H9 (cell line): Measurements from ENCODE around the gene ZNF20. TPM values are rescaled to one million over a fixed set of nuclear protein-coding genes. Genes with fewer than 3 reads are reported as not detected.

Experiments used
- DNase-seq: peaks from one replicate; pipeline ENCODE4 v3.0.0-alpha.2; 2017
- H2AFZ ChIP-seq: one replicate; pipeline ENCODE4 v1.6.1; 2013; ENCODE audit warnings: mild to moderate bottlenecking, low read length, control low read depth, moderate library complexity
- H2AK5ac ChIP-seq: 2 replicates; pipeline ENCODE4 v1.6.1; 2013; ENCODE audit warnings: low read length, control low read depth, mixed read lengths; ENCODE audit not compliant: insufficient read length
- H2BK120ac ChIP-seq: one replicate; pipeline ENCODE4 v1.6.1; 2013; ENCODE audit warnings: low read depth, mild to moderate bottlenecking, low read length, control low read depth, inconsistent platforms; ENCODE audit not compliant: poor library complexity, severe bottlenecking
- H2BK12ac ChIP-seq: 2 replicates; pipeline ENCODE4 v1.6.1; 2013; ENCODE audit warnings: low read length, control low read depth, mixed read lengths, low read depth; ENCODE audit not compliant: insufficient read length
- H2BK15ac ChIP-seq: 2 replicates; pipeline ENCODE4 v1.6.1; 2013; ENCODE audit warnings: low read depth, low read length, control low read depth
- H2BK20ac ChIP-seq: one replicate; pipeline ENCODE4 v1.6.1; 2013; ENCODE audit warnings: low read depth, mild to moderate bottlenecking, low read length, control low read depth, inconsistent platforms; ENCODE audit not compliant: poor library complexity, severe bottlenecking
- H2BK5ac ChIP-seq: 2 replicates; pipeline ENCODE4 v1.6.1; 2013; ENCODE audit warnings: low read length, control low read depth, mixed read lengths; ENCODE audit not compliant: insufficient read length
- H3K14ac ChIP-seq: 2 replicates; pipeline ENCODE4 v1.6.1; 2013; ENCODE audit warnings: low read length, control low read depth; ENCODE audit not compliant: insufficient read depth
- H3K18ac ChIP-seq: 2 replicates; pipeline ENCODE4 v1.6.1; 2013; ENCODE audit warnings: low read depth, mild to moderate bottlenecking, mixed read lengths, low read length, control low read depth; ENCODE audit not compliant: insufficient read length
- H3K23ac ChIP-seq: 2 replicates; pipeline ENCODE4 v1.6.1; 2013; ENCODE audit warnings: low read length, control low read depth, mixed read lengths, low read depth; ENCODE audit not compliant: insufficient read length
- H3K23me2 ChIP-seq: 2 replicates; pipeline ENCODE4 v1.6.1; 2013; ENCODE audit warnings: low read depth, mild to moderate bottlenecking, mixed read lengths, low read length, control low read depth; ENCODE audit not compliant: insufficient read length, poor library complexity, severe bottlenecking
- H3K27ac ChIP-seq: 2 replicates; pipeline ENCODE4 v1.5.1; 2013; ENCODE audit warnings: low read length, control low read depth, mixed read lengths, low read depth; ENCODE audit not compliant: insufficient read length
- H3K27me3 ChIP-seq: 2 replicates; pipeline ENCODE4 v1.6.1; 2013; ENCODE audit warnings: low read length, control low read depth, inconsistent platforms; ENCODE audit not compliant: insufficient read depth
- H3K4ac ChIP-seq: 2 replicates; pipeline ENCODE4 v1.6.1; 2013; ENCODE audit warnings: low read depth, mild to moderate bottlenecking, control low read depth, inconsistent platforms, low read length, moderate library complexity
- H3K4me1 ChIP-seq: 2 replicates; pipeline ENCODE4 v1.6.1; 2013; ENCODE audit warnings: low read length, control low read depth, inconsistent platforms; ENCODE audit not compliant: insufficient read depth
- H3K4me2 ChIP-seq: 2 replicates; pipeline ENCODE4 v1.6.1; 2013; ENCODE audit warnings: low read length, control low read depth, mixed read lengths; ENCODE audit not compliant: insufficient read length, insufficient read depth
- H3K56ac ChIP-seq: 2 replicates; pipeline ENCODE4 v1.6.1; 2013; ENCODE audit warnings: low read depth, mild to moderate bottlenecking, mixed read lengths, low read length, control low read depth; ENCODE audit not compliant: insufficient read length
- H3K79me1 ChIP-seq: 2 replicates; pipeline ENCODE4 v1.6.1; 2013; ENCODE audit warnings: low read depth, mild to moderate bottlenecking, moderate library complexity, low read length, control low read depth, inconsistent platforms; ENCODE audit not compliant: insufficient read depth, poor library complexity, severe bottlenecking
- H3K79me2 ChIP-seq: 2 replicates; pipeline ENCODE4 v1.6.1; 2013; ENCODE audit warnings: low read length, control low read depth, inconsistent platforms; ENCODE audit not compliant: insufficient read depth
- H3K9ac ChIP-seq: 2 replicates; pipeline ENCODE4 v1.6.1; 2013; ENCODE audit warnings: low read length, control low read depth, mixed read lengths; ENCODE audit not compliant: insufficient read length; ENCODE audit errors: extremely low read depth
- H3K9me3 ChIP-seq: one replicate; pipeline ENCODE4 v1.6.1; 2013; ENCODE audit warnings: low read depth, low read length, inconsistent platforms; ENCODE audit not compliant: control insufficient read depth
- H3T11ph ChIP-seq: one replicate; pipeline ENCODE4 v1.6.1; 2013; ENCODE audit warnings: mild to moderate bottlenecking, low read length, control low read depth, inconsistent platforms
- H4K20me1 ChIP-seq: one replicate; pipeline ENCODE4 v1.6.1; 2013; ENCODE audit not compliant: control insufficient read depth, insufficient read length, insufficient read depth
- H4K5ac ChIP-seq: 2 replicates; pipeline ENCODE4 v1.6.1; 2013; ENCODE audit warnings: low read depth, mild to moderate bottlenecking, mixed read lengths, low read length, control low read depth; ENCODE audit not compliant: insufficient read length
- H4K8ac ChIP-seq: replicated peaks from 2 replicates; pipeline ENCODE4 v1.6.1; 2013; ENCODE audit warnings: low read length, control low read depth, mixed read lengths, low read depth; ENCODE audit not compliant: insufficient read length
- H4K91ac ChIP-seq: 2 replicates; pipeline ENCODE4 v1.6.1; 2013; ENCODE audit warnings: low read depth, mild to moderate bottlenecking, moderate library complexity, mixed read lengths, low read length, control low read depth; ENCODE audit not compliant: insufficient read length
- H3K27ac Mint-ChIP-seq, 3 experiments: 2 replicates in 2 of 3; 3 replicates in 1 of 3; pipeline ENCODE4 v1.8.0; 2020 to 2021; ENCODE audit warnings: mixed read lengths in 3 of 3, mild to moderate bottlenecking in 1 of 3, moderate library complexity in 1 of 3
- H3K27me3 Mint-ChIP-seq: 2 replicates; pipeline ENCODE4 v1.8.0; 2021; ENCODE audit warnings: low read depth, mild to moderate bottlenecking, moderate library complexity, mixed read lengths
- H3K36me3 Mint-ChIP-seq, 3 experiments: 2 replicates in 2 of 3; 3 replicates in 1 of 3; pipeline ENCODE4 v1.8.0; 2020 to 2021; ENCODE audit warnings: low read depth in 3 of 3, mixed read lengths in 3 of 3; ENCODE audit not compliant: insufficient read depth in 1 of 3
- H3K4me1 Mint-ChIP-seq, 2 experiments: 2 replicates each; pipeline ENCODE4 v1.8.0; 2020; ENCODE audit warnings: mixed read lengths in 2 of 2
- H3K4me3 Mint-ChIP-seq, 2 experiments: 2 replicates in 1 of 2; 3 replicates in 1 of 2; pipeline ENCODE4 v1.8.0; 2020 to 2021; ENCODE audit warnings: mild to moderate bottlenecking in 2 of 2, mixed read lengths in 2 of 2, moderate library complexity in 1 of 2
- H3K9me3 Mint-ChIP-seq, 2 experiments: 2 replicates in 1 of 2; 3 replicates in 1 of 2; pipeline ENCODE4 v1.8.0; 2020; ENCODE audit warnings: mild to moderate bottlenecking in 2 of 2, mixed read lengths in 2 of 2, moderate library complexity in 1 of 2
- WGBS: extraction: QIAGEN DNeasy Blood & Tissue Kit; methylation state at CpG from one replicate; pipeline ENCODE4 v1.1.7; 2013; ENCODE audit warnings: missing lambda C conversion rate, low lambda C conversion rate, mixed read lengths; ENCODE audit not compliant: insufficient read length; ENCODE audit errors: extremely low coverage; 5-methylcytosine and 5-hydroxymethylcytosine counted together
- total RNA-seq: library from RNA; stranded (reverse); gene quantifications from 2 replicates; pipeline ENCODE4 v1.2.1, GENCODE V29; 2021
- TF ChIP-seq, protein P1 (sequence below): fragments of 200-600 bp; sonication (generic); conservative IDR thresholded peaks from 3 replicates; pipeline ENCODE4 v1.8.0; 2021; ENCODE audit warnings: antibody characterized with exemption, mild to moderate bottlenecking

Gene ZNF20
- total RNA-seq, 1 experiment from 2014 or later = 5.6 TPM

DNA sequence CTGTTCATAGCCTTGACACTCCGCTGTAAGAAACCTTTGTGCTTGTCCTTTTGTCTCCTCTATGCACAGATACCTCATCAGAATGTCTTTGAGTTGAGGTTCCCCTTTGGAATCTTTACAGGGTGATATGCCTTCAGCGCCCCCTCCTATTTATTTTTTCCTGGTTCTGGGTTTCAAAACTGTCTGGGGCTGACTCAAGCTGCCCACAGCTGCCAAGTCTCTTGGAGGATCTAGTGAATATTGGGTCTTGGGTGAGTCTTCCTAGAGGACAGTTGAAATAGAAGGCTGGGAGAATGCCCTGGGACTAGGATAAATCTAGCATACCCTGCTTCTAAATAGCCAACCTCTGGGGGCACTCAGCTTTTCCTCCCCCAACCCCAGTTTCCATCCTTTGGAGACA lies 23.7 kb upstream of the ZNF20 start:
- Histone ChIP-seq H3K79me2 (no peaks in the 10 kb centered on the region; the same call in 1 of the 2 replicates), H3K23me2 (peaks cover 6% of the 10 kb centered on the region), H3K27ac (no peak overlapping the region), H3K23ac (no peak overlapping the region), H3K4me2 (peak overlapping the region; percentile 94), H3T11ph (no peak overlapping the region), H2BK15ac (no peak overlapping the region), H4K20me1 (no peaks in the 10 kb centered on the region), H3K4ac (no peak overlapping the region), H2BK20ac (no peak overlapping the region), H2BK120ac (no peak overlapping the region), H3K14ac (no peak overlapping the region), H3K79me1 (peaks cover 3% of the 10 kb centered on the region), H2BK12ac (no peak overlapping the region), H4K8ac (no peak overlapping the region), H3K9ac (peak overlapping the region; percentile 94), H2AFZ (no peak overlapping the region), H3K18ac (no peak overlapping the region), H3K27me3 (no peaks in the 10 kb centered on the region), H2BK5ac (no peak overlapping the region), H4K5ac (no peak overlapping the region), H3K9me3 (no peaks in the 10 kb centered on the region), H2AK5ac (no peak overlapping the region), H3K4me1 (no peaks in the 10 kb centered on the region), H4K91ac (no peak overlapping the region), H3K56ac (no peak overlapping the region)
- Mint-ChIP-seq H3K4me1 (peaks cover 7 to 9% of the 10 kb centered on the region in 2 experiments), H3K36me3 (peaks cover 6 to 13% (median 7%) of the 10 kb centered on the region in 3 experiments; a peak in 6 of 7 replicates), H3K27me3 (no peaks in the 10 kb centered on the region; the same call in 1 of the 2 replicates), H3K4me3 (peak overlapping the region; percentile 85 to 97), H3K27ac (peak overlapping the region; percentile 79 to 96 (median 92)), H3K9me3 (peaks cover 0 to 4% of the 10 kb centered on the region in 2 experiments; a peak in 2 of 5 replicates)
- TF ChIP-seq, protein P1, sequence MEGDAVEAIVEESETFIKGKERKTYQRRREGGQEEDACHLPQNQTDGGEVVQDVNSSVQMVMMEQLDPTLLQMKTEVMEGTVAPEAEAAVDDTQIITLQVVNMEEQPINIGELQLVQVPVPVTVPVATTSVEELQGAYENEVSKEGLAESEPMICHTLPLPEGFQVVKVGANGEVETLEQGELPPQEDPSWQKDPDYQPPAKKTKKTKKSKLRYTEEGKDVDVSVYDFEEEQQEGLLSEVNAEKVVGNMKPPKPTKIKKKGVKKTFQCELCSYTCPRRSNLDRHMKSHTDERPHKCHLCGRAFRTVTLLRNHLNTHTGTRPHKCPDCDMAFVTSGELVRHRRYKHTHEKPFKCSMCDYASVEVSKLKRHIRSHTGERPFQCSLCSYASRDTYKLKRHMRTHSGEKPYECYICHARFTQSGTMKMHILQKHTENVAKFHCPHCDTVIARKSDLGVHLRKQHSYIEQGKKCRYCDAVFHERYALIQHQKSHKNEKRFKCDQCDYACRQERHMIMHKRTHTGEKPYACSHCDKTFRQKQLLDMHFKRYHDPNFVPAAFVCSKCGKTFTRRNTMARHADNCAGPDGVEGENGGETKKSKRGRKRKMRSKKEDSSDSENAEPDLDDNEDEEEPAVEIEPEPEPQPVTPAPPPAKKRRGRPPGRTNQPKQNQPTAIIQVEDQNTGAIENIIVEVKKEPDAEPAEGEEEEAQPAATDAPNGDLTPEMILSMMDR = no peak
- DNase-seq = no peak
- no CpG with 5 or more reads among the region's 2 CpGs for WGBS
